ENCODE results near the gene LDLRAD2.
A peak's percentile ranks its signal among the peaks of the same experiment; 100 is the strongest.

LDLRAD2 gene

DNA sequence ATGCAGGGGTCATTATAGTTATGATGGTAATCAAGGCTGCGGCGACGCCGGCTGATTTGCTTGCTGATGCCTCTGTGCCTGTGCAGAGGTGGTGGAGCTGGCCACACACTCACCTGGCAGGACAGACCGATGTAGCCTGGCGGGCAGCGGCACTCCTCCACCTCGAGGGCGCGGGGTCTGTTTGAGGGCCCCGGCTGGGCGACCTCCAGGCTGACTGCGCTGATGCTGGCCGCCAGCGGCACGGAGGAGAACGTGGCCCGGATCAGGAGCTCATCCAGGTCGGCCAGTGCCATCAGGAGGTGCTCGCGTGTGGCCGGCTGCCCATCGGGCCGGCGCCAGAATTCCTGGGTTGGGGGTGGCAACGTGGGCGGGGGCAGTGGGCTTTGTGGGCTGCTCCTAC, 52.7 kb downstream of the LDLRAD2 start:
- DNase-seq (ENCODE audit: low spot score) = no peak
- no peak overlapping the region for H3K4me3 ChIP-seq
- no peak overlapping the region for H3K27ac ChIP-seq
- TF ChIP-seq, protein P1, sequence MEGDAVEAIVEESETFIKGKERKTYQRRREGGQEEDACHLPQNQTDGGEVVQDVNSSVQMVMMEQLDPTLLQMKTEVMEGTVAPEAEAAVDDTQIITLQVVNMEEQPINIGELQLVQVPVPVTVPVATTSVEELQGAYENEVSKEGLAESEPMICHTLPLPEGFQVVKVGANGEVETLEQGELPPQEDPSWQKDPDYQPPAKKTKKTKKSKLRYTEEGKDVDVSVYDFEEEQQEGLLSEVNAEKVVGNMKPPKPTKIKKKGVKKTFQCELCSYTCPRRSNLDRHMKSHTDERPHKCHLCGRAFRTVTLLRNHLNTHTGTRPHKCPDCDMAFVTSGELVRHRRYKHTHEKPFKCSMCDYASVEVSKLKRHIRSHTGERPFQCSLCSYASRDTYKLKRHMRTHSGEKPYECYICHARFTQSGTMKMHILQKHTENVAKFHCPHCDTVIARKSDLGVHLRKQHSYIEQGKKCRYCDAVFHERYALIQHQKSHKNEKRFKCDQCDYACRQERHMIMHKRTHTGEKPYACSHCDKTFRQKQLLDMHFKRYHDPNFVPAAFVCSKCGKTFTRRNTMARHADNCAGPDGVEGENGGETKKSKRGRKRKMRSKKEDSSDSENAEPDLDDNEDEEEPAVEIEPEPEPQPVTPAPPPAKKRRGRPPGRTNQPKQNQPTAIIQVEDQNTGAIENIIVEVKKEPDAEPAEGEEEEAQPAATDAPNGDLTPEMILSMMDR (IDR thresholded peaks at IDR 0.05) = no peak

- Histone ChIP-seq H3K27ac (peak overlapping the region in 1 of 2 donors; percentile 7), H3K4me3 (no peak overlapping the region)
- TF ChIP-seq, protein P1 (IDR thresholded peaks at IDR 0.05) = no peak
- DNase-seq (ENCODE audit: low spot score) = no peak
Measured at GRCh38 chr1:21865609-21865942, 53.5 kb downstream of the LDLRAD2 start.

- H3K27ac ChIP-seq = peak overlapping the region in 1 of 2 donors; percentile 6
- DNase-seq (ENCODE audit: low spot score) = no peak
- TF ChIP-seq, protein P1 (IDR thresholded peaks at IDR 0.05) = no peak
- no peak overlapping the region for H3K4me3 ChIP-seq
Measured at GRCh38 chr1:21865943-21866706, 54.1 kb downstream of the LDLRAD2 start.

- DNase-seq (ENCODE audit: low spot score) = no peak
- H3K27ac ChIP-seq = peak overlapping the region in 1 of 2 donors; percentile 6
- no peak overlapping the region for H3K4me3 ChIP-seq
- TF ChIP-seq, protein P1 (IDR thresholded peaks at IDR 0.05) = no peak
Measured at GRCh38 chr1:21866707-21867043, 54.6 kb downstream of the LDLRAD2 start.

DNA sequence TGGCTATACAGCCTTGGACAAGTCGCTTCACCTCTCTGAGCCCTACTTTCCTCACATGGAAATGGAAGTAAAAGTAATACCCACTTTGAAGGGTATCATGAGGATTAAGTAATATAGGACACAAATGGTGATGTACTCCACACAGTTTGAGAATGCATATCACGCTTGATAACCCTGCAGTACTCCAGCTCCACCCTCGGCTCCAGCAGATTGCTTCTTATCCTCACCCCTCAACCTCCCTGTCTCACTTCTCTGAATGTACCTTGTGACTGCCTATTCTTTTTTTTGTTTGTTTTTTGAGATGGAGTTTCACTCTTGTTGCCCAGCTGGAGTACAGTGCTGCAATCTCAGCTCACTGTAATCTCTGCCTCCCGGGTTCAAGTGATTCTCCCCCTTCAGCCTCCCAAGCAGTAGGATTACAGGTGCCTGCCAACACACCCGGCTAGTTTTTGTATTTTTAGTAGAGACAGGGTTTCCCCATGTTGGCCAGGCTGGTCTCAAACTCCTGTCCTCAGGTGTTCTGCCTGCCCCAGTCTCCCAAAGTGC, 55.5 kb downstream of the LDLRAD2 start:
- no peak for DNase-seq (ENCODE audit: low spot score)
- H3K4me3 ChIP-seq = no peak overlapping the region
- H3K27ac ChIP-seq = no peak overlapping the region
- TF ChIP-seq, protein P1 (IDR thresholded peaks at IDR 0.05) = no peak

DNA sequence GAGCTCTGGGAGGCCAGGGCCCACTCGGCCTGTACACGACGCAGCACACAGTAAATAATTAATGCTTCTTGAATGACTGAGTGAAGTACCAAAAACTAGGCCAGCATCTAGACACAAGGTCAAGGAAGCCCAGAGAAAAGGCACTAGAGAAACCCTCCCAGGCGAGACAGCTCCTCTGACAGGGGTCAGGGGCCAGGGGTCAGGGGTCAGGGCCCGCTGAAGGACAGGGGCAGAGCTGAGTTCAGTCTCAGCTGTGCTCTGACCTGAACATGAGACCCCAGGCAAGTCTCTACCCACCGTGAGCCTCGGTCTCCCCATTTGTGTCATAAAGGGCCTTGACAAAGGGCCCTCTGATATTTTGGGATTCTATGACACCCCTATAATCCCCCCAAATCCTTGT, 56.4 kb downstream of the LDLRAD2 start:
- no peak overlapping the region for H3K27ac ChIP-seq
- TF ChIP-seq, protein P1 (IDR thresholded peaks at IDR 0.05) = no peak
- DNase-seq (ENCODE audit: low spot score) = no peak
- H3K4me3 ChIP-seq = no peak overlapping the region

- no peak for DNase-seq (ENCODE audit: low spot score)
- TF ChIP-seq, protein P1 (IDR thresholded peaks at IDR 0.05) = no peak
- Histone ChIP-seq H3K4me3 (no peak overlapping the region), H3K27ac (peak overlapping the region; percentile 66 to 79)
Measured at GRCh38 chr1:21868941-21869454, 56.9 kb downstream of the LDLRAD2 start.

All from coronary artery (tissue), 2 donors.